ENCODE data around the gene GLDC. TPM values are rescaled to one million over a fixed set of nuclear protein-coding genes. Genes with fewer than 3 reads are reported as not detected.

The GLDC gene
- total and polyA plus RNA-seq, 10 of the 15 experiments (the other 5 are each of a cell fraction or from before 2014, with no cell fraction given) = 33.1 to 165 (median 114) TPM

DNA sequence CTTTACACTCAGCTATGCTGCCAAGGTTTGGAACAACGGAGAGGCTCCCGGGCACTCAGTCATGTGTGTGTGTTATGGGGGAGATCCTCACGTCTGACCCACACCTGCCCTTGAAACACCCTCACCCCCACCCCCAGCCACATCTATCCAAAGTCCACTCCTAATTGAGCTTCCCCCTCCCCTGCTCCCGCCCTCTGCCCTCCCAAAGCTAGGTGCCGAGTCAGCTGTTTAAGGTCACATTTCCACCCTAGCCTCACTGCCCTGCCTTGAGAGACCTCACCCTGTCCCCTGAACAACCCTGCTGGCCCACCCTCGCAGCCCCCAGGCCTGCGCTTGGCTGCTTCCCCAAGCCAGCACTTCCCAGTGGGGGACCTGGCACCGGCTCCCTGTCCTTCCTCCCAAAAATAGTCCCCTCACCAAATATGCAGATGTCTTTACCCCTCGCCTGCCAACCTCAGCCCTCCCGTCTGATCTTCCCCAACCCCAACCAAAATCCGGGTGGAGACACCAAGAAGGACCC lies 36.0 kb downstream of the GLDC start:
- no peaks in the 10 kb centered on the region for H3K27me3 ChIP-seq (replicated peaks in 1 of 2; ENCODE audit: control insufficient read depth in 2 of 2, insufficient read depth in 2 of 2, low read length in 1 of 2)
- no peak overlapping the region for H3K27ac ChIP-seq (ENCODE audit: control insufficient read depth, insufficient read depth)
- 87% methylated on average over 11 of the region's 11 CpGs for WGBS (ENCODE audit: insufficient coverage, insufficient replicate concordance, low lambda C conversion rate, missing lambda C conversion rate)
- H2AFZ ChIP-seq (ENCODE audit: control insufficient read depth, low read depth, low read length) = no peak overlapping the region
- ChIA-PET SMC1A (ENCODE audit: uncharacterized antibody, unreplicated experiment) (interaction anchor here (1.0 to 1.5 kb wide), 3 partner anchors 23 to 83 kb away, joined by 3 read pairs; no protein-coding TSS in a partner anchor), RAD21 (ENCODE audit: unreplicated experiment) (interaction anchor here (1.0 kb wide), 1 partner anchor 24 kb away, joined by 3 read pairs; no protein-coding TSS in a partner anchor), CTCF (no interaction called here), POLR2A (interaction anchor here (1.4 kb wide), 1 partner anchor 10 kb away, joined by 4 read pairs; no protein-coding TSS in a partner anchor)
- H4K20me1 ChIP-seq (ENCODE audit: control insufficient read depth, insufficient read depth) = no peaks in the 10 kb centered on the region
- no peaks in the 10 kb centered on the region for H3K9me3 ChIP-seq (replicated peaks; ENCODE audit: control insufficient read depth, insufficient read depth, low read length)
- H3K79me2 ChIP-seq (ENCODE audit: control insufficient read depth, insufficient read depth, low read length) = no peaks in the 10 kb centered on the region
- no peak for DNase-seq (ENCODE audit: low read depth, low spot score)
- intact Hi-C loops (cut with micrococcal nuclease; ENCODE audit: unreplicated experiment) (no loop called here), in situ Hi-C loops (cut with MboI) (no loop called here)
- peaks cover 3 to 5% of the 10 kb centered on the region in 2 experiments for H3K36me3 ChIP-seq (ENCODE audit: control insufficient read depth in 2 of 2, insufficient read depth in 2 of 2, low read length in 1 of 2)
- H3K9ac ChIP-seq (ENCODE audit: control insufficient read depth, insufficient read depth, low read length) = no peak overlapping the region
- no TSS peak for BruUV-seq (replicated peaks)
- no peak overlapping the region for H3K4me3 ChIP-seq
- no peak for TF ChIP-seq IKZF1 (conservative IDR thresholded peaks at IDR 0.05)
- TF ChIP-seq SIX5 (IDR thresholded peaks at IDR 0.05; ENCODE audit: low read depth, low read length, severe bottlenecking) = no peak
- TF ChIP-seq CBX5 (IDR thresholded peaks at IDR 0.05; ENCODE audit: low read depth) = no peak
- TF ChIP-seq SIN3A (IDR thresholded peaks at IDR 0.05; ENCODE audit: low read depth, low read length) = no peak
- no peak for TF ChIP-seq FOXK2 (IDR thresholded peaks at IDR 0.05)
- TF ChIP-seq, protein P1, sequence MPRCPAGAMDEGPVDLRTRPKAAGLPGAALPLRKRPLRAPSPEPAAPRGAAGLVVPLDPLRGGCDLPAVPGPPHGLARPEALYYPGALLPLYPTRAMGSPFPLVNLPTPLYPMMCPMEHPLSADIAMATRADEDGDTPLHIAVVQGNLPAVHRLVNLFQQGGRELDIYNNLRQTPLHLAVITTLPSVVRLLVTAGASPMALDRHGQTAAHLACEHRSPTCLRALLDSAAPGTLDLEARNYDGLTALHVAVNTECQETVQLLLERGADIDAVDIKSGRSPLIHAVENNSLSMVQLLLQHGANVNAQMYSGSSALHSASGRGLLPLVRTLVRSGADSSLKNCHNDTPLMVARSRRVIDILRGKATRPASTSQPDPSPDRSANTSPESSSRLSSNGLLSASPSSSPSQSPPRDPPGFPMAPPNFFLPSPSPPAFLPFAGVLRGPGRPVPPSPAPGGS (IDR thresholded peaks at IDR 0.05; ENCODE audit: borderline replicate concordance, insufficient read depth, low read depth, low read length, poor library complexity, severe bottlenecking) = no peak
- TF ChIP-seq, protein P2, sequence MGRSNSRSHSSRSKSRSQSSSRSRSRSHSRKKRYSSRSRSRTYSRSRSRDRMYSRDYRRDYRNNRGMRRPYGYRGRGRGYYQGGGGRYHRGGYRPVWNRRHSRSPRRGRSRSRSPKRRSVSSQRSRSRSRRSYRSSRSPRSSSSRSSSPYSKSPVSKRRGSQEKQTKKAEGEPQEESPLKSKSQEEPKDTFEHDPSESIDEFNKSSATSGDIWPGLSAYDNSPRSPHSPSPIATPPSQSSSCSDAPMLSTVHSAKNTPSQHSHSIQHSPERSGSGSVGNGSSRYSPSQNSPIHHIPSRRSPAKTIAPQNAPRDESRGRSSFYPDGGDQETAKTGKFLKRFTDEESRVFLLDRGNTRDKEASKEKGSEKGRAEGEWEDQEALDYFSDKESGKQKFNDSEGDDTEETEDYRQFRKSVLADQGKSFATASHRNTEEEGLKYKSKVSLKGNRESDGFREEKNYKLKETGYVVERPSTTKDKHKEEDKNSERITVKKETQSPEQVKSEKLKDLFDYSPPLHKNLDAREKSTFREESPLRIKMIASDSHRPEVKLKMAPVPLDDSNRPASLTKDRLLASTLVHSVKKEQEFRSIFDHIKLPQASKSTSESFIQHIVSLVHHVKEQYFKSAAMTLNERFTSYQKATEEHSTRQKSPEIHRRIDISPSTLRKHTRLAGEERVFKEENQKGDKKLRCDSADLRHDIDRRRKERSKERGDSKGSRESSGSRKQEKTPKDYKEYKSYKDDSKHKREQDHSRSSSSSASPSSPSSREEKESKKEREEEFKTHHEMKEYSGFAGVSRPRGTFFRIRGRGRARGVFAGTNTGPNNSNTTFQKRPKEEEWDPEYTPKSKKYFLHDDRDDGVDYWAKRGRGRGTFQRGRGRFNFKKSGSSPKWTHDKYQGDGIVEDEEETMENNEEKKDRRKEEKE (IDR thresholded peaks at IDR 0.05) = no peak
- TF ChIP-seq MEF2B (IDR thresholded peaks at IDR 0.05; ENCODE audit: partially characterized antibody, poor library complexity, severe bottlenecking) = no peak
- no peak for TF ChIP-seq CHD1 (IDR thresholded peaks at IDR 0.05; ENCODE audit: low read depth, low read length)
- TF ChIP-seq SREBF1 (IDR thresholded peaks at IDR 0.05; ENCODE audit: low read length) = no peak
- no peak for TF ChIP-seq SREBF2 (IDR thresholded peaks at IDR 0.05; ENCODE audit: low read length)
- TF ChIP-seq ZNF384 (IDR thresholded peaks at IDR 0.05; ENCODE audit: borderline replicate concordance, low read depth, low read length) = no peak
- no peak for TF ChIP-seq EP300 (IDR thresholded peaks at IDR 0.05; ENCODE audit: borderline replicate concordance in 1 of 2, control insufficient read depth in 1 of 2, low read depth in 2 of 2, low read length in 2 of 2)
- TF ChIP-seq SPI1 (IDR thresholded peaks at IDR 0.05; ENCODE audit: borderline replicate concordance, insufficient read depth, low read depth, low read length) = no peak
- TF ChIP-seq KAT2A (conservative IDR thresholded peaks at IDR 0.05; ENCODE audit: control insufficient read depth, low read depth, low read length) = no peak
- no peak for TF ChIP-seq PAX8 (IDR thresholded peaks at IDR 0.05)
- TF ChIP-seq, protein P3, sequence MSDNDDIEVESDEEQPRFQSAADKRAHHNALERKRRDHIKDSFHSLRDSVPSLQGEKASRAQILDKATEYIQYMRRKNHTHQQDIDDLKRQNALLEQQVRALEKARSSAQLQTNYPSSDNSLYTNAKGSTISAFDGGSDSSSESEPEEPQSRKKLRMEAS (IDR thresholded peaks at IDR 0.05; ENCODE audit: low read depth, low read length) = no peak
- no peak for TF ChIP-seq ASH2L (IDR thresholded peaks at IDR 0.05; ENCODE audit: borderline replicate concordance, low read depth)
- no peak for FAIRE-seq
- ATAC-seq = no peak
- H3K4me1 ChIP-seq (ENCODE audit: control insufficient read depth, insufficient read depth, low read length) = peaks cover 12% of the 10 kb centered on the region
- H3K4me2 ChIP-seq (ENCODE audit: control insufficient read depth, insufficient read depth) = no peak overlapping the region

Data from GM12878 (cell line).